Left renal cortex interstitium (tissue), 4 donors: Measurements from ENCODE around the gene PPDPF. TPM values are rescaled to one million over a fixed set of nuclear protein-coding genes. Genes with fewer than 3 reads are reported as not detected.

Source experiments
- polyA plus RNA-seq, 4 donors: library from polyadenylated mRNA; unstranded; fragments of 120-200 nt; gene quantifications; one replicate each; pipeline ENCODE4 v1.2.1, GENCODE V29; 2013; ENCODE audit not compliant: insufficient read length in 4 of 4

PPDPF gene
- polyA plus RNA-seq, 4 donors = 118 to 425 (median 326) TPM

Other genes starting within 250 kb of the PPDPF start
- 10 to 100 TPM; 53.9 to 90.8 (median 73.9) TPM for gene ARFGAP1, start 248.0 kb upstream of the PPDPF start, polyA plus RNA-seq
- 1 to 10 TPM in 1 of 4 donors, under 1 TPM in 3; 0.69 to 1.2 (median 0.94) TPM for gene COL20A1, start 227.6 kb upstream of the PPDPF start, polyA plus RNA-seq
- 10 to 100 TPM in 2 of 4 donors, 1 to 10 TPM in 2; 5.6 to 29.6 (median 12.3) TPM for gene CHRNA4, start 159.4 kb upstream of the PPDPF start, polyA plus RNA-seq
- 1 to 10 TPM; 3.7 to 9.6 (median 5.5) TPM for gene KCNQ2, start 48.1 kb upstream of the PPDPF start, polyA plus RNA-seq
- 1 to 10 TPM; 1.3 to 3.0 (median 1.8) TPM for gene EEF1A2, start 21.7 kb upstream of the PPDPF start, polyA plus RNA-seq
- gene PTK6, start 16.6 kb downstream of the PPDPF start, polyA plus RNA-seq = 1 to 10 TPM in 2 of 4 donors, under 1 TPM in 2; 0.30 to 1.3 (median 0.98) TPM
- under 1 TPM in 3 of 4 donors, not detected in 1; 0.11 to 0.33 (median 0.30) TPM for gene SRMS, start 27.0 kb downstream of the PPDPF start, polyA plus RNA-seq
- gene FNDC11, start 33.4 kb downstream of the PPDPF start, polyA plus RNA-seq = 1 to 10 TPM in 3 of 4 donors, under 1 TPM in 1; 0.99 to 2.1 (median 1.6) TPM
- 10 to 100 TPM; 10.8 to 17.0 (median 13.8) TPM for gene HELZ2, start 53.5 kb downstream of the PPDPF start, polyA plus RNA-seq
- gene GMEB2, start 106.3 kb downstream of the PPDPF start, polyA plus RNA-seq = 10 to 100 TPM in 3 of 4 donors, 1 to 10 TPM in 1; 8.2 to 14.0 (median 12.5) TPM
- 10 to 100 TPM; 25.4 to 44.1 (median 33.6) TPM for gene STMN3, start 132.7 kb downstream of the PPDPF start, polyA plus RNA-seq
- 10 to 100 TPM; 14.0 to 26.9 (median 19.3) TPM for gene RTEL1, start 137.5 kb downstream of the PPDPF start, polyA plus RNA-seq
- 1 to 10 TPM; 1.6 to 3.8 (median 2.9) TPM for gene TNFRSF6B, start 175.9 kb downstream of the PPDPF start, polyA plus RNA-seq
- 10 to 100 TPM; 33.5 to 40.8 (median 36.9) TPM for gene ARFRP1, start 187.2 kb downstream of the PPDPF start, polyA plus RNA-seq
- 10 to 100 TPM; 15.1 to 27.6 (median 23.7) TPM for gene ZGPAT, start 187.3 kb downstream of the PPDPF start, polyA plus RNA-seq
- gene LIME1, start 215.9 kb downstream of the PPDPF start, polyA plus RNA-seq = 10 to 100 TPM in 3 of 4 donors, 1 to 10 TPM in 1; 3.4 to 17.9 (median 12.8) TPM
- 100 to 1,000 TPM in 3 of 4 donors, 10 to 100 TPM in 1; 74.0 to 144 (median 117) TPM for gene SLC2A4RG, start 219.0 kb downstream of the PPDPF start, polyA plus RNA-seq